Measurements from ENCODE around the gene MACROD2. TPM values are rescaled to one million over a fixed set of nuclear protein-coding genes. Genes with fewer than 3 reads are reported as not detected.

Gene MACROD2
- total RNA-seq, 1 experiment from 2014 or later: 1.5 TPM

DNA sequence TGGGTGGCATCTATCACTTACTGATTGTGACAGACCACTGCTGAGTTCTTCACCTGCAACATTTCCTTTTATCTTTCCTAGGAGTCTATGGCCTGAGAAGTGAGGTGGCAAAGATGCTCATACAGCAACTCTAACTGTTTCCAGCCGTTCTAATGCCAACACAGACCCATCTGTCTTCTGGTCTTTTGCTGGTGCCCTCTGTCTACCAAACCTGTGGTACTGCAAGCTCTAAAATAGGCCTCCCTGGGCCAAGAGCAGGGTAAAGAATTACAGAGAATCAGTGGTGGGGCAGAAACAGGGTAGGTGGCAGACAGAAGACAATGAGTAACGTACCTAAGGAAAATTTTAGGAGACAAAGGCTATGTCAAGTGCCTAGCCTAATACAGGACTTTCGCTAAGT is 953.1 kb downstream of the MACROD2 start:
- no peaks in the 10 kb centered on the region for H3K27me3 ChIP-seq (ENCODE audit: control insufficient read depth, insufficient read depth, low read length)
- DNase-seq: no peak
- no peaks in the 10 kb centered on the region for H3K36me3 ChIP-seq (replicated peaks; ENCODE audit: control insufficient read depth, insufficient read depth, low read length)
- no peak overlapping the region for H3K4me3 ChIP-seq (ENCODE audit: insufficient read depth, low read depth, low read length)

DNA sequence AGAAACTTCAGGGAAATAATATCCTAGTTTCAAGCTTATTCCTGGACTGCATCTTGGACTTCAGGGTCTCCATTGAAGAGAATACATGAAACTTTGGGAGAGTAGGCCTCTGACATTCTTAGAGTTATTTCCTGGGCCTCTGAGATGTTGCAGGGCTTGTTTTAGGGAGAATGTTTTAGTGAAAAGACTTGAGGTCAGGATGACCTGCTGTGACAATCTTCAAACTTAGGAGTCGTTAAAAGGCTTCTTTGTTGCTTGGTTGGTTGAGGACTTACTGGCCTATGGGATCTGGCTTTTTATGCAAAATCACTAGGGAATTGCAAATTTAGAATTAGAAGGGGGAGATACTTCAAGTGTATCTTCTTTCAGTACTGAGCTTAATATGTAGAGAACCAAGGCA is 955.3 kb downstream of the MACROD2 start:
- Histone ChIP-seq H3K36me3 (replicated peaks; ENCODE audit: control insufficient read depth, insufficient read depth, low read length) (no peaks in the 10 kb centered on the region), H3K4me3 (ENCODE audit: insufficient read depth, low read depth, low read length) (no peak overlapping the region), H3K27me3 (ENCODE audit: control insufficient read depth, insufficient read depth, low read length) (no peaks in the 10 kb centered on the region)
- DNase-seq: no peak

DNA sequence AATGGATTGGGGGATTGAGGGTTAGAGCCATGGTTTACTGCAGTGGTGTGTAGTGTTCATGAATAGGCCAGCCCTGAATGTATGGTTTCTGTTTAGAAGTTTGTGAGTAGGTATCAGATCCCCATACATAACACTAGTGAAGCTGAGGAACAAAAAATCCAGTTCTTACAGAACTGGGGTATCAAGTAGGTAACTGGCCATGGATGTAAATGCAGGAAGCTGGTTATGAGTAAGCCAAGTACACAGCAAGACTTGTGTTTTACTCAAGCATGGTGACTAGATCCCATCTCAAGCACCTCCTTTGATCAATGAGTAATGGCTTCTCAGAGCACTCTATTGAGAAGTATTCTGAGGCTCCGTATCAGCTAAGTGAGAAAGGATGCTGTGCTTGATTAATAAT is 955.8 kb downstream of the MACROD2 start:
- DNase-seq: no peak
- Histone ChIP-seq H3K27me3 (ENCODE audit: control insufficient read depth, insufficient read depth, low read length) (no peaks in the 10 kb centered on the region), H3K36me3 (replicated peaks; ENCODE audit: control insufficient read depth, insufficient read depth, low read length) (no peaks in the 10 kb centered on the region), H3K4me3 (ENCODE audit: insufficient read depth, low read depth, low read length) (no peak overlapping the region)

DNA sequence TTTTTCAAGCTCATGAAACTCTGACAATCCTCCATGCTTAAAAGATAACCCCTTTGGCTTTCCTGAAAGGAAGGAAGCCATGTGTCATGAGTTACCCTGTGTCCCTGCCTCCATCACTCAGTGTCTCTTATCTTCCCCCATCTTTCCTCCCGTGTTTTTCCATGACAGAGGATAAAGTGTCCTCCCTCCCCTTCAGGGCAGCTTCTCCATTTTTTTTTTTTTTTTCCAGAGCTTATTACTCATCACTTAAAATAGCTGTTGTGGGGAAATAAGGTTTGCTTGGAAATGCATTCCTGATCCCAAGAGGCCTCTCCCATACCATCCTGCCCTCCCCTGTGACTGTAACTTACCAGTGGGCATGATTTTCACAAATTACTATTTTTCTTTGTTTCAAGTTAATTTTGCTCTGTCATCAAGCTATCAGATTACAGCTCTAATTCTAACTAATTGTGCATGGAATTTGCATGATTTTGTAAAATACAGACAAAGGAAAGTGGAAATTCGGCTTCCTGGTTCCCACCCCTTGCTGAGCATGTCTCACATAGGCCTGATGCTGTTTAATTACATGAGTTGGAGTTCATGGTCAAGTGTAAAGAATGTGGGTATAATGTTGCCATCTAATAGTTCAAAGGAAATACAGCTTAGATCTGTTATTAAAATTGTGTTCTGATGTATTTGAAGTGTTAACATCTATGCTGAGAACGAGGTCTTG is 956.5 kb downstream of the MACROD2 start:
- no peaks in the 10 kb centered on the region for H3K27me3 ChIP-seq (ENCODE audit: control insufficient read depth, insufficient read depth, low read length)
- no peak for DNase-seq
- no peak overlapping the region for H3K4me3 ChIP-seq (ENCODE audit: insufficient read depth, low read depth, low read length)
- no peaks in the 10 kb centered on the region for H3K36me3 ChIP-seq (replicated peaks; ENCODE audit: control insufficient read depth, insufficient read depth, low read length)

DNA sequence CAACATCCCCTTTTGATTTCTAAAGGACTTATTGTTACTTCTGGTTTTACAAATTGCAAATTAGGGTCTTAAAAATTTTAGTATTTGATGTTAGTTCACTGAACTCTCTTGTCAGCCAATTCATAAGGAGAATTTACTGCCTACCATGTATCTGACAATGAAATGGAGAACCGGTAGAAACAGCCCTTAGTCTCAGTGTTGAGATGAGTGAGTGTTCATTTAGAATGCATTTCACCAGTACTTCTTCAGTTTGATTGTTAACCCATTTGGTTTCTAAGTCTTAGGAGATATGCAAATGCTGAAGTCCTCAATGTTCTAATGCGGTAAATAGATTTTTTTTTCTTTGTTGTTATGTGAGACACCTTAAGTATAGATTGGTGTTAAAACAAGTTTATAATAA is 958.4 kb downstream of the MACROD2 start:
- no peak for DNase-seq

DNA sequence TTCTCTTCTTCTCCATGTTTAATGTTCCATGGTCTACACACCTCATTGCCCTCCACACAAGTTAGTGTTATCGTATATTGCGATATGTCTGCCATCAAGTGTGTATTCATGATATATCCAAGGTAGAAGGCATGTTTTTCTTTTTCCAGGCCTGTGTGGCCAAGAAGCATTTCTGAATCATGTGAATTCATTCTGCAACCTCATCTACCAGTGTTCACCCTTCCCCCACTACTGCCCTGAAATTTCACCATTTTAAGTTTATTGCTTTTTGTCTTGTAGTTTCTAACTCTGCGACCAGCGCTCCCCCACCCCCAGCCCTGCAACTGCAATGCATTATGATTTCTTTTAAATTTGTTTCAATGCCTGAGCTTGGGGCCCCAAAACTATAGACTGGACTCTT is 960.1 kb downstream of the MACROD2 start:
- Histone ChIP-seq H3K4me3 (ENCODE audit: insufficient read depth, low read depth, low read length) (no peak overlapping the region), H3K36me3 (replicated peaks; ENCODE audit: control insufficient read depth, insufficient read depth, low read length) (no peaks in the 10 kb centered on the region), H3K27me3 (ENCODE audit: control insufficient read depth, insufficient read depth, low read length) (no peaks in the 10 kb centered on the region)
- no peak for DNase-seq

More for the DNA sequence above, 958.4 kb downstream of the MACROD2 start:
- H3K36me3 ChIP-seq (replicated peaks; ENCODE audit: control insufficient read depth, insufficient read depth, low read length): no peaks in the 10 kb centered on the region
- H3K4me3 ChIP-seq (ENCODE audit: insufficient read depth, low read depth, low read length): no peak overlapping the region
- H3K27me3 ChIP-seq (ENCODE audit: control insufficient read depth, insufficient read depth, low read length): no peaks in the 10 kb centered on the region

DNA sequence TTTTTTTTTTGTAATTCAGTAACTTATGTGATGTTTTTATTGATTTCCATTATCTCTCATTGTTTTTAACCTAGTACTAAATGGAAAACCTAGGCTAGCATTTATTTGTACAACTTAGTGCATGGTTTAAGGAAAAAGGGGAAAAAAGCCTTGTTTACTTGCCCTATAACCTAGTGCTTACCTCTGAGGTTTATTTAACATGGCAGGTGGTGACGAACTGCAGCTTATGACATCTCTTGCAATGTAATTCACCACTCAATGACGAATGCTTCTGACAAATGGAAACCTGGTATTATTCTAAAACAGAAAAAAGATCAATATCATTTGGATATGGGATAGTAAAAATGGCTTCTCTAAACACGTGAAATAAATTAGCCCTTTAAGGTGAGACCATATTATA is 960.7 kb downstream of the MACROD2 start:
- Histone ChIP-seq H3K36me3 (replicated peaks; ENCODE audit: control insufficient read depth, insufficient read depth, low read length) (no peaks in the 10 kb centered on the region), H3K27me3 (ENCODE audit: control insufficient read depth, insufficient read depth, low read length) (no peaks in the 10 kb centered on the region), H3K4me3 (ENCODE audit: insufficient read depth, low read depth, low read length) (no peak overlapping the region)
- no peak for DNase-seq

DNA sequence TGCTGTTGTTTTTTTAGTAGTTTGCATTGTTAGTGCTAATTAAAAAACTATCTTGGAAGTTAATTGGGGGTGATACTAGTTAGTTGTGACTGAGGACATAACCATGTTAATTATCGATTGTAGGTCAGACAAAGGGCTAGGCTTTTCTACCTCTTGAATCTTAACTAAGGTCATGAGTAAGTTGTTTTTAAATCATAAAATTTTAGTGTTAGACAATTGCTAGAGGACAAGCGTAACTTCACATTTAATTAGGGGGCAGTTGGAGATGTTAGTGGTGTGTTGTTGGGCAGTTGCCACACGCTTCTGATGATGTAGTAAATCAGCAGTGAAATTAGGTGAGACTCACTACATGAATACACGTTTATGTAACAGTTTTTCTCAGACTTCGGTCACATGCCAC is 961.2 kb downstream of the MACROD2 start:
- no peaks in the 10 kb centered on the region for H3K27me3 ChIP-seq (ENCODE audit: control insufficient read depth, insufficient read depth, low read length)
- no peaks in the 10 kb centered on the region for H3K36me3 ChIP-seq (replicated peaks; ENCODE audit: control insufficient read depth, insufficient read depth, low read length)
- no peak overlapping the region for H3K4me3 ChIP-seq (ENCODE audit: insufficient read depth, low read depth, low read length)
- no peak for DNase-seq

DNA sequence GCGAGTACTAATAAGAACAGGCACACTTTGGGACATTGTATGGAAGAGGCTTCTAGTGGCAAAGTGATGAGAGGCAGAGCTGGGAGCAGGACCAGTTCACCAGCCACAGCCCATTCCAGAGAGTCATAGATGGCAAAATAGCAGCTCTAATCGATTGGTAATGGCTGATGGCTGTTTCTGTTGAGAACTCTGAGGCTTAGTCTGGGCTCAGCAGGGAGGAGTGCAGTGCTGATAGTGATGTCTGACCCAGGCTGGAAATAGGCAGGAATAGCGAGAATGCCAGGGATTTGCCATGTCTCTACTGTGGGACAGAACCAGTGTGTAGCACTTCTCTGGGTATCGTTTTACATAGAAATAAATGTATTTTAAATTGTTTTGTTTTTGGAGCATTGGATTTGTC is 962.1 kb downstream of the MACROD2 start:
- DNase-seq: no peak
- no peaks in the 10 kb centered on the region for H3K27me3 ChIP-seq (ENCODE audit: control insufficient read depth, insufficient read depth, low read length)
- H3K4me3 ChIP-seq (ENCODE audit: insufficient read depth, low read depth, low read length): no peak overlapping the region
- no peaks in the 10 kb centered on the region for H3K36me3 ChIP-seq (replicated peaks; ENCODE audit: control insufficient read depth, insufficient read depth, low read length)

DNA sequence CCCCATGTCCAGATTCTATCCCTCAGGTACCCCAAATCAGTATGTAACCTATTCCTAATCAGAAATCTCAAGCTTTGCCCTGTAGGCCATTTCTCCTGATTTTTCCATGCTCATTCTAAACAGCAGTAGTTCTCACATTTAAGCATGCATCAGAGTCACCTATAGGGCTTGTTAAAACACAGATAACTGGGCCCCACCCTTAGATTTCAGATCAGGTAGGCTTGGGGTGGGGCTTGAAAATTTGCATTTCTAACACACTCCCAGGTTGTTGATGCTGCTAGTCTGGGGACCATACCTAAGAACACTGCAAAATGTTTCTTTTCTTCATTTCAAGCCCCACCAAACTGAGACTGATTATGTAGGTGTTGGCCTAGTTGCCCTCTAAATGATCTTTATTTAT is 963.3 kb downstream of the MACROD2 start:
- no peak for DNase-seq
- H3K27me3 ChIP-seq (ENCODE audit: control insufficient read depth, insufficient read depth, low read length): no peaks in the 10 kb centered on the region
- H3K36me3 ChIP-seq (replicated peaks; ENCODE audit: control insufficient read depth, insufficient read depth, low read length): no peaks in the 10 kb centered on the region
- no peak overlapping the region for H3K4me3 ChIP-seq (ENCODE audit: insufficient read depth, low read depth, low read length)

DNA sequence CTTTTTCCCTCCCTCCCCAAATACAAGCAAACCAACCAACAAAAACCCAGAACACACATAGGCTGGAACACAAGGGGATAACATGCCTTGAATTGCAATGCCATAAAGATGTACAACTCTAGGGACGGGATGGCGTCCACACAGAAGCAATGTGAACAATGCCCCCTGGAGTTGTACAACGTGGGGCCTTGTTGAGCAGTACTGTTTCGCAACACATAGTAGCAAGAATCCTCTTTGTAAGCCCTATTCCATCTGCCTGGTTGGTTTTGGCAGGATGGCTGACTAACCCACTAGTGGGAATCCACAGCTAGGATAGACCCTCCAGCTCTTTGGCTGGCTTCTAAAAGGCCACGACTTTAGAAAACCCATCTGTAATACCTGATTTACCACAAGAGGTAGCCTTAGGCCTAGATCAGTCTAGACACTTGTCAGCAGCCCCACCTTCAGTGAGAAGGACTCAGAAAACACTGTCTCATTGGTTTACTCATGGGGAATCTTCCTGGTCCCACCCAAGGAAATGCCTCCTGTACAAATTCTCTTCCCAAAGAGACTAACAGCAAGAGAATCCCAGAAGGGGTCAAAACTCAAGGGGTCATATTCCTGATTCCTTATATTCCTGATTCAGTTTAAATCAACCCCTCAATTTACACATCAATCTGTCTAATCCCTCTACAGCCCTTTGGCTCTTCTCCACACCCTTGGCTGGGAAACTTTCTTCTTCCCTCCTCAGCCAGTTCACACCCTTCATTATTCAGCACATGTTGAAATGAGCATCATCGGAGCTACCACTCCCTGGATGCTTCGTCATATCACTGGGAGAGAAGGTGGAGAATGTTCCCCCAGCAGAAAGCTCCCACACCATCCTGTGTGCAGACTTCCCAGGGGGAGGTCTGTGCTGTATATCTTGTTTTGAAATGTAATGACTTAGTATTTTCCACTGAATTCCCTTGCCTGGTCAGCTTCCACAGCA is 964.5 kb downstream of the MACROD2 start:
- Histone ChIP-seq H3K4me3 (ENCODE audit: insufficient read depth, low read depth, low read length) (no peak overlapping the region), H3K36me3 (replicated peaks; ENCODE audit: control insufficient read depth, insufficient read depth, low read length) (no peaks in the 10 kb centered on the region), H3K27me3 (ENCODE audit: control insufficient read depth, insufficient read depth, low read length) (no peaks in the 10 kb centered on the region)
- no peak for DNase-seq

DNA sequence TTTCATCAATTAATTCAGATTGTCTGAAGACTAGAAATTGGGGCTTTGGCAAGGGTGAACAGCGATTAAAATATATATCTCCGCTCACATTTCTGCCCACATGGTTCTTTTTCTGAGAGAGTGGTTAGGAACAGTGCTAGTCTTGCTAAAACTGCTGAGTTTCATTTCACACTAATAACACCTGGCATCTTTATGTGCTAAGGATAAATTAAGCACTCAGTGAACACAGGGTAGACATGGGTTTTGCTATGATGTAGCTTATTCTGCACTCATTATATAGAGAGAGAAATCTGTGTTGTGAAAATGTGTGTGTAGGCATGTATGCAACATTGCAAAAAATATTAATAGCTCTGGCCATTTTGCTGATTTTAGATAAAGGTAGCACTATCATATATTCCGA is 965.5 kb downstream of the MACROD2 start:
- H3K27me3 ChIP-seq (ENCODE audit: control insufficient read depth, insufficient read depth, low read length): no peaks in the 10 kb centered on the region
- DNase-seq: no peak
- no peak overlapping the region for H3K4me3 ChIP-seq (ENCODE audit: insufficient read depth, low read depth, low read length)
- no peaks in the 10 kb centered on the region for H3K36me3 ChIP-seq (replicated peaks; ENCODE audit: control insufficient read depth, insufficient read depth, low read length)

DNA sequence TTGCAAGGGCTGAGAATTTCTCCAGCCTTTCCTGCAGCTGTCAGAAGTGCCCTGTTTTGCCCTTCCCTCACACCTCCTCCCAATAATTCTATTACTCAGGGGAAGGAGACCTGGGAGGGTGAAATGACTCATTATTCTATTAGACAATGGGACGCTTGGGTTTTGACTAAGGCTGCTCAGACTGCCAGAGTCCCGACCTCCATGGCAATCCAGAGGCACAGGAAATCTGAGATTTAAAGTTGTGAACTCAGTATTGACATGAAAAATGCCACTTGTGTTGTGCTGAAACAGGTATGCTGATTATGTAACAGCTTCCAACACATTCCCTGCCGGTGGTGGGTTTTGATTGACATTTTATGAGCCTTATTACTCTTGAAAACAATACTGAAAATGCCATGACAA is 967.9 kb downstream of the MACROD2 start:
- H3K4me3 ChIP-seq (ENCODE audit: insufficient read depth, low read depth, low read length): no peak overlapping the region
- no peaks in the 10 kb centered on the region for H3K27me3 ChIP-seq (ENCODE audit: control insufficient read depth, insufficient read depth, low read length)
- H3K36me3 ChIP-seq (replicated peaks; ENCODE audit: control insufficient read depth, insufficient read depth, low read length): no peaks in the 10 kb centered on the region
- no peak for DNase-seq

DNA sequence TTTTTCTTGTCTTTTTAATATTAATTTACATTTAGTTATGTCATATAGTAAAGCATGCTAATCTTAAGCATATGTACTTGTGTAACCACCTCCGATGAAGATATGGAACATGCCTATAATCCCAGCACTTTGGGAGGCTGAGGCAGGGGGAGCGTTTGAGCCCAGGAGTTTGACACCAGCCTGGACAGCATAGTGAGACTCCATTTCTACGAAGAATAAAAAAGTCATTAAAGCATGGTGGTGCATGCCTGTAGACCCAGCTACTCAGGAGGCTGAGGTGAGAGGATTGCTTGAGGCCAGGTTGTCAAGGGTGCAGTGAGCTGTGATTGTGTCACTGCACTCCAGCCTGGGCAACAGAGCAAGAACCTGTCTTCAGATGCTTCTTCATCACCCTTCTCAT is 970.9 kb downstream of the MACROD2 start:
- Histone ChIP-seq H3K36me3 (replicated peaks; ENCODE audit: control insufficient read depth, insufficient read depth, low read length) (no peaks in the 10 kb centered on the region), H3K4me3 (ENCODE audit: insufficient read depth, low read depth, low read length) (no peak overlapping the region), H3K27me3 (ENCODE audit: control insufficient read depth, insufficient read depth, low read length) (no peaks in the 10 kb centered on the region)
- no peak for DNase-seq

DNA sequence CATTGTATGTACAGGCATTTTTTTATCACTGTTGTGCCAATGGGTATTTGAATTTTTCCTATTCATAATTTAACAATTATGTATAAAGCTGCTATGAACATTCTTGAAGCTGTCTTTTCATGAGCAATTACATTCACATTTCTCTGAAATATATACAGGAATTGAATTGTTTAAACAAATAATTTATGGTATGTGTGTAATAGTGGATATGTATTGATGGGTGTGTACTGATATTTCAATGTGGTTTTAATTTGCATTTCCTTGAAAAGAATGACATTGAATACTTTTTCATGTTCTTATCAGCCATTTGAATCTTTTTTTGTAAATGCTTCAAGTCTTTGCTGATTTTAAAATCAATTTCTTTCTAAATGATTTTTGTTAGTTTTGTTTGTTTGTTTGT is 971.5 kb downstream of the MACROD2 start:
- DNase-seq: no peak
- H3K36me3 ChIP-seq (replicated peaks; ENCODE audit: control insufficient read depth, insufficient read depth, low read length): no peaks in the 10 kb centered on the region
- H3K27me3 ChIP-seq (ENCODE audit: control insufficient read depth, insufficient read depth, low read length): no peaks in the 10 kb centered on the region
- no peak overlapping the region for H3K4me3 ChIP-seq (ENCODE audit: insufficient read depth, low read depth, low read length)

Data from H7 (cell line).